Fibroblast of pulmonary artery (primary cell): ENCODE results near the gene FMN2.
"Not testable (repeated sequence)": the region's sequence is repeated elsewhere in the genome, so short reads cannot be mapped to it uniquely, and the experiment has no call there.

ENCODE experiments used
- DNase-seq: peaks from one replicate; pipeline ENCODE4 v3.0.0-alpha.2; 2010; ENCODE audit warnings: low read depth
- H3K4me3 ChIP-seq: replicated peaks from 2 replicates; pipeline ENCODE4 v1.5.1; 2011; ENCODE audit warnings: low read depth, mild to moderate bottlenecking, control low read depth, low read length, moderate library complexity
- TF ChIP-seq, protein P1 (sequence below): IDR thresholded peaks from 2 replicates; pipeline ENCODE4 v1.5.1; 2011; ENCODE audit warnings: mild to moderate bottlenecking, control low read depth, low read length, inconsistent platforms; ENCODE audit errors: missing control alignments

Gene FMN2

GRCh38 chr1:240312872-240313271 is 221.2 kb downstream of the FMN2 start:
- no peak overlapping the region for H3K4me3 ChIP-seq
- TF ChIP-seq, protein P1, sequence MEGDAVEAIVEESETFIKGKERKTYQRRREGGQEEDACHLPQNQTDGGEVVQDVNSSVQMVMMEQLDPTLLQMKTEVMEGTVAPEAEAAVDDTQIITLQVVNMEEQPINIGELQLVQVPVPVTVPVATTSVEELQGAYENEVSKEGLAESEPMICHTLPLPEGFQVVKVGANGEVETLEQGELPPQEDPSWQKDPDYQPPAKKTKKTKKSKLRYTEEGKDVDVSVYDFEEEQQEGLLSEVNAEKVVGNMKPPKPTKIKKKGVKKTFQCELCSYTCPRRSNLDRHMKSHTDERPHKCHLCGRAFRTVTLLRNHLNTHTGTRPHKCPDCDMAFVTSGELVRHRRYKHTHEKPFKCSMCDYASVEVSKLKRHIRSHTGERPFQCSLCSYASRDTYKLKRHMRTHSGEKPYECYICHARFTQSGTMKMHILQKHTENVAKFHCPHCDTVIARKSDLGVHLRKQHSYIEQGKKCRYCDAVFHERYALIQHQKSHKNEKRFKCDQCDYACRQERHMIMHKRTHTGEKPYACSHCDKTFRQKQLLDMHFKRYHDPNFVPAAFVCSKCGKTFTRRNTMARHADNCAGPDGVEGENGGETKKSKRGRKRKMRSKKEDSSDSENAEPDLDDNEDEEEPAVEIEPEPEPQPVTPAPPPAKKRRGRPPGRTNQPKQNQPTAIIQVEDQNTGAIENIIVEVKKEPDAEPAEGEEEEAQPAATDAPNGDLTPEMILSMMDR: no peak
- peak; percentile 71 for DNase-seq

GRCh38 chr1:240314845-240315801 is 223.4 kb downstream of the FMN2 start:
- TF ChIP-seq, protein P1: no peak
- no peak overlapping the region for H3K4me3 ChIP-seq
- DNase-seq: no peak

GRCh38 chr1:240319998-240320397 is 228.3 kb downstream of the FMN2 start:
- TF ChIP-seq, protein P1: no peak
- DNase-seq: no peak
- no peak overlapping the region for H3K4me3 ChIP-seq

DNA sequence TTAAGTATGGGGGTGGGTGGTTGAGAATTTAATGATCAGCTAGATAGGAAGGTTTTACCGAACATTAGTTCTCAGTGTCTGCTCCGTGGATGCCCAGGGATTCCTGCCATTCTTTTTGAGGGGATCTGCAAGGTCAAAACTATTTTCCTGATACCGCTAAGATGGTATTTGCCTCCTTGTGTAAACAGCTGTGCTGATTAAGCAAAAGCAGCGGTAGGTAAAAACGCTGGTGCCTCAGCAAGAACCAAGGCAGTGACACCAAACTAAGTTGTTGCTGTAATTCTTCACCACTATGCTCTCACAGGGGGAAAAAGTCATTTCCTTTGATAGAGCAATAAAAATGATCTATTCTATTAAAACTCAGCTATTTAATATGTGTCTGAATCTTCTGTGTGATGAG is 229.0 kb downstream of the FMN2 start:
- H3K4me3 ChIP-seq: no peak overlapping the region
- no peak for DNase-seq
- TF ChIP-seq, protein P1: no peak

- H3K4me3 ChIP-seq: no peak overlapping the region
- TF ChIP-seq, protein P1: no peak
- DNase-seq: no peak
Measured at GRCh38 chr1:240322943-240323342, 231.3 kb downstream of the FMN2 start.

DNA sequence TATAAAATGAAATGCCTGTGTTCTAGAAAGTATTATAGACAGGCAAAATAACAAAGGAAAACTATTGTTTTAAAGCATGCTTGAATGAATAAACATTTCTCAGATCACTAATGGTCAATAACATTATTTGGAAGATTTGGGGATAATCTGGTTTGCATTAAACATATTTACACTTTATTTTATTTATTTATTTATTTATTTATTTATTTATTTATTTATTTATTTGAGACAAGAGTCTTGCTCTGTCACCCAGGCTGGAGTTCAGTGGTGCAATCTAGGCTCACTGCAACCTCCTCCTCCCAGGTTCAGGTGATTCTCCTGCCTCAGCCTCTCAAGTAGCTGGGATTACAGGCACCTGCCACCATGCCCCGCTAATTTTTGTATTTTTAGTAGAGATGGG is 236.7 kb downstream of the FMN2 start:
- H3K4me3 ChIP-seq, DNase-seq: not testable (repeated sequence)

- TF ChIP-seq, protein P1: no peak
- no peak for DNase-seq
- H3K4me3 ChIP-seq: no peak overlapping the region
Measured at GRCh38 chr1:240329443-240329842, 237.8 kb downstream of the FMN2 start.
